ENCODE data around the gene FLCN.
A peak's percentile ranks its signal among the peaks of the same experiment; 100 is the strongest.
"Not testable (repeated sequence)": the region's sequence is repeated elsewhere in the genome, so short reads cannot be mapped to it uniquely, and the experiment has no call there.

The FLCN gene

GRCh38 chr17:17269926-17270773, 33.2 kb upstream of the FLCN start:
- H3K4me3 ChIP-seq (ENCODE audit: control insufficient read depth, low read depth, low read length) = no peak overlapping the region
- TF ChIP-seq, protein P1, sequence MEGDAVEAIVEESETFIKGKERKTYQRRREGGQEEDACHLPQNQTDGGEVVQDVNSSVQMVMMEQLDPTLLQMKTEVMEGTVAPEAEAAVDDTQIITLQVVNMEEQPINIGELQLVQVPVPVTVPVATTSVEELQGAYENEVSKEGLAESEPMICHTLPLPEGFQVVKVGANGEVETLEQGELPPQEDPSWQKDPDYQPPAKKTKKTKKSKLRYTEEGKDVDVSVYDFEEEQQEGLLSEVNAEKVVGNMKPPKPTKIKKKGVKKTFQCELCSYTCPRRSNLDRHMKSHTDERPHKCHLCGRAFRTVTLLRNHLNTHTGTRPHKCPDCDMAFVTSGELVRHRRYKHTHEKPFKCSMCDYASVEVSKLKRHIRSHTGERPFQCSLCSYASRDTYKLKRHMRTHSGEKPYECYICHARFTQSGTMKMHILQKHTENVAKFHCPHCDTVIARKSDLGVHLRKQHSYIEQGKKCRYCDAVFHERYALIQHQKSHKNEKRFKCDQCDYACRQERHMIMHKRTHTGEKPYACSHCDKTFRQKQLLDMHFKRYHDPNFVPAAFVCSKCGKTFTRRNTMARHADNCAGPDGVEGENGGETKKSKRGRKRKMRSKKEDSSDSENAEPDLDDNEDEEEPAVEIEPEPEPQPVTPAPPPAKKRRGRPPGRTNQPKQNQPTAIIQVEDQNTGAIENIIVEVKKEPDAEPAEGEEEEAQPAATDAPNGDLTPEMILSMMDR (IDR thresholded peaks at IDR 0.05; ENCODE audit: control insufficient read depth, insufficient read depth, low read depth, low read length, missing control alignments) = peak; percentile 34
- DNase-seq (ENCODE audit: low read depth) = no peak

DNA sequence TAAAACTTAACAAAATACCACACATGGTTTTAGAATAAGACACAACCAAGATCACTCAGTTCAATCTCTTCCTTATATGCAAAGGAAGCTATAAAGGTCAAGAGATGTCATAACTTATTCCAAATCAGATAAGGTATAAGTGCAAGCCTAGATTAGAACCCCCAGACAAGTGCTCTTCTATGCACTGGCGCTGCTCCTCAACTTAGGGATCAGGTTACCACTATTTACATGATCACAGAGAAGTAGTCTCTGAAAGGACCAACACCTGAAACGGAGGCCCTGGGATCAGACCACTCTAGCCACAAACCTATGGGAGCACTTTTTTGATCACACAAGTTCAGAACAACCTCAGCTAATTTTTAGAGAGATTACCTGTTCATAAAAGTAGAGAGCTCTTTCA, 27.5 kb upstream of the FLCN start:
- H3K4me3 ChIP-seq (ENCODE audit: control insufficient read depth, low read depth, low read length) = no peak overlapping the region
- TF ChIP-seq, protein P1 (IDR thresholded peaks at IDR 0.05; ENCODE audit: control insufficient read depth, insufficient read depth, low read depth, low read length, missing control alignments) = no peak
- DNase-seq (ENCODE audit: low read depth) = no peak

DNA sequence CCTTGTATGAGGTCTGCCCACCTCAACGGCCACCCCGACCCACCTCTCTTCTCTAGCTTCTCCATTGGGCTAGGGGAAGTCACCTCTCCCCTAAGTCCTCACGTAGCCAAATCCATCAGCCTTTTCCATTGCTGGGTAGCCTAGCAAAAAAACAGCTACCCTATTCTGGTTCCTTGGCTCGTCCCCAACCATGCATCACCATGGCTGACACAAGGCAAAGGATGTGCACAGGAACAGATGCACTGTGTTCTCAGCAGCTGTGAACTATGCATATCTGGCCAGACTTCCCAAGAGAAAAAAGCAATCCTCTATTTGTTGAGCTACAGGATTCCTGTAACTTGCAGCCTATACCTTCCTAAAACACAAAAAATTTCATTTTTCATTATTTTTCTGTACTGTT, 22.0 kb upstream of the FLCN start:
- TF ChIP-seq, protein P1 (IDR thresholded peaks at IDR 0.05; ENCODE audit: control insufficient read depth, insufficient read depth, low read depth, low read length, missing control alignments) = no peak
- H3K4me3 ChIP-seq (ENCODE audit: control insufficient read depth, low read depth, low read length) = no peak overlapping the region
- no peak for DNase-seq (ENCODE audit: low read depth)

DNA sequence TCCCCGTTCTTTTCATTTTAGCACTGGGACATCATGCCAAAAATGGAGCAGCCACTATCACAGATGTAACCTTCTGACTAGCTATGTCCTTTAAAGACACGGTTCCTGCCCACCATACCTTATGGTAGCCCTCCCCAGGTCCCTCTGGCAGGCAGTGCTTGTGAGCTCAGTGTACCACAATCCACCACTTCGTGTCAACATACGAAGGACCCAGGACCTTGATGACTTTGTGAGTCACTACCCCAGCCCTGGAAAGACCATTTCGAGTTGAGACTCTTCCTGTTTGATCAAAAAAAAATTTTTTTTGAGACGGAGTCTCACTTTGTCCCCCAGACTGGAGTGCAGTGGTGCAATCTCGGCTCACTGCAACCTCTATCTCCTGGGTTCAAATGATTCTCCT, 21.0 kb upstream of the FLCN start:
- H3K4me3 ChIP-seq (ENCODE audit: control insufficient read depth, low read depth, low read length) = no peak overlapping the region
- TF ChIP-seq, protein P1 (IDR thresholded peaks at IDR 0.05; ENCODE audit: control insufficient read depth, insufficient read depth, low read depth, low read length, missing control alignments) = no peak
- DNase-seq (ENCODE audit: low read depth) = no peak

- TF ChIP-seq, protein P1 (IDR thresholded peaks at IDR 0.05; ENCODE audit: control insufficient read depth, insufficient read depth, low read depth, low read length, missing control alignments) = no peak
- DNase-seq (ENCODE audit: low read depth) = no peak
- H3K4me3 ChIP-seq (ENCODE audit: control insufficient read depth, low read depth, low read length) = no peak overlapping the region
Measured at GRCh38 chr17:17256316-17256715, 19.3 kb upstream of the FLCN start.

DNA sequence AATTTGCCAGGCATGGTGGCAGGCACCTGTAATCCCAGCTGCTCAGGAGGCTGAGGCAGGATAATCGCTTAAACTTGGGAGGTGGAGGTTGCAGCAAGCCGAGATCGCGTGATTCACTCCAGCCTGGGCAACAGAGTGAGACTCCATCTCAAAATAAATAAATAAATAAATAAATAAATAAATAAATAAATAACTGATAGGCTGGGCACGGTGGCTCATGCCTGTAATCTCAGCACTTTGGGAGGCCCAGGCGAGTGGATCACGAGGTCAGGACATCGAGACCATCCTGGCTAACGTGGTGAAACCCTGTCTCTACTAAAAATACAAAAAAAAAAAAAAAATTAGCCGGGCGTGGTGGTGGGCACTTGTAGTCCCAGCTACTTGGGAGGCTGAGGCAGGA, 18.7 kb upstream of the FLCN start:
- not testable (repeated sequence) for H3K4me3 ChIP-seq (ENCODE audit: control insufficient read depth, low read depth, low read length); DNase-seq (ENCODE audit: low read depth)

GRCh38 chr17:17254036-17254435, 17.1 kb upstream of the FLCN start:
- peak; percentile 25 for DNase-seq (ENCODE audit: low read depth)
- TF ChIP-seq, protein P1 (IDR thresholded peaks at IDR 0.05; ENCODE audit: control insufficient read depth, insufficient read depth, low read depth, low read length, missing control alignments) = no peak
- no peak overlapping the region for H3K4me3 ChIP-seq (ENCODE audit: control insufficient read depth, low read depth, low read length)
